ENCODE measurements around the gene TSPAN5.

TSPAN5 gene

DNA sequence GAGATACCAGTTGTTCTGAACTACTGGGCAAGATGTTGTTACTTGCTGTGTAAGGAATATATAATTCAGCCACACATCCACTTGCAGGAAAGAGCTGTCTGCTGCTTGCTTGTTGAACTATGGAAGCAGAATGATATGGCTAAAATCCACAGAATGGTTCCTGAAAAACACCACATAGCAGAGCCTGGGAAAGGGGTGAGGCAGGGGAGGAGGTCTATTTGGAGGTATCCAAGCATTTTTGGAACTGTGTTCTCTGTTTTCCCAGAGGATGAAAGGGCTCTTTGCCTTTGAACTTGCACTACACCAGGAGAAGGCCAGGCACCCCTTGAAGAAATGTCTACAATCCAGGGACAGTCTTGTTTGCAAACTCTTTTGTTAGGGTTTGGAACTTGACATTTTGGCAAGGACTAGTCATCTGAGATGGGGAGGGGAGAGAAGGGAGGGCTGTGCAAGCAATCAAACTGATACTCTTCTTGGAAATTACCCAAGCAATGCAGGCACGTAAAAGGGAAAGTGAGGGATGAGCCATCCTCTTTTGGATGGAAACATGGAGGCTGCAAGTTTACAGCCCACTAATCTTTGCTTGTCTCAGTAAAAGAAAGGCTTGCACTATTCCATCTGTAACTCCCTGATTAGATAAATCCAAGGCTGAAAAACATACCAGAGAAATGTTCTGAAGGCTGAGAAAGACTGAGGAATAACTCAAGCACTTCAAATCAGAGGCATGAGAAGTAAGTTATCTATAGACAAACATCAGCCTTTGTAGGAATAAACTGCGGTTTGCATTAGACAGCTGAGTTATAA lies 141.0 kb downstream of the TSPAN5 start:
- no peak for DNase-seq (ENCODE audit: low spot score)

DNA sequence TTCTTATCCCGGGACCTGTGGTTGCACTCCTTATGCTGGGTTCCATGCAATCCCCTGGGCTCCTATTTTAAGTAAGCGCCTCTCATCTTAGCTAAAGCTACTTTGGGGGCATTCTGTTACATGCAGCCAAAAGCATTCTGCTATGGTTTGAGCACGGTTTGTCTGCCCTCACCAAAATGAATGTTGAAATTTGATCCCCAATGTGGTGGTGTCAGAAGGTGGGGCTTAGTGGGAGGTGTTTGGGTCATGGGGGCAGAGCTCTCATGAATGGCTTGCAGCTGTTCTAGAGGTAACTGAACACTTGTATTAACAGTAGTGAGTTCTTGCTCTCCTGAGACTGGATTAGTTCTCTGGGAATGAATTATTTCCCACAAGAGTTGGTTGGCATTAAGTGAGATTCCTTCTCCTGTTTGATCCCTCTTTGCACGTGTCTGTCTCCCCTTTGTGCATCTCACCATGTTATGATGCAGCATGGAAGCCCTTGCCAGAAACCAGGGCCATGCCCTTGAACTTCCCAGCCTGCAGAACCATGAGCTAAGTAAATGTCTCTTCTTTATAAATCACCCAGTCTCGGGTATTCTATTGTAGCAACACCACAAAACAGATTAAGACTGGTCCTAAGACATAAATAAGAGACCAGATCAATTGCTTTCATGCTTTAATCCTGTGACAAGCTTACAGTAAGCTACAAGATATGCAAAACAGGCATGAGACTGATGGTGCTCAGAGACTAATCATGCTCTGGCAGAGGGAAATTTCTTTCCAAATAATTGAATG lies 141.8 kb downstream of the TSPAN5 start:
- no peak for DNase-seq (ENCODE audit: low spot score)

DNA sequence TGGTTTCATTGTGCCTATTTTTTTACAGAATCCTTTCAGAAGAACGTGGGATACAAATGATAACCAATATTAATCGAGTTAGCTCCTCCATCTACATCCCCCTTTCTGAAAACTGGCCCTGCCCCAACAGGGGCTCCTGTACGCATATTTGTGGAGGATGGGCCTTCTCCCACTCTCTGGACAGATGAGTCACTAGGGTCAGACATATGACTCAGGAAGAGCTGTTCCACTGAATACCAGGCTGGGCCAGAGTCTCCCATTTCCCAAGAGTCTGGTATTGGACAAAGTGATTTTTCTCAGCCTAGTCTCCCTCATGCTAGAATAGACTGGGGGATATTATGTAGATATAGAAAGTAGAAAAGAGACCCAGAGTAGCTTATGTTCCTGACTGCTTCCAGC lies 142.4 kb downstream of the TSPAN5 start:
- DNase-seq (ENCODE audit: low spot score): peak; percentile 69

- DNase-seq (ENCODE audit: low spot score): no peak
These were observed 143.0 kb downstream of the TSPAN5 start for GRCh38 chr4:98515470-98515809.

DNA sequence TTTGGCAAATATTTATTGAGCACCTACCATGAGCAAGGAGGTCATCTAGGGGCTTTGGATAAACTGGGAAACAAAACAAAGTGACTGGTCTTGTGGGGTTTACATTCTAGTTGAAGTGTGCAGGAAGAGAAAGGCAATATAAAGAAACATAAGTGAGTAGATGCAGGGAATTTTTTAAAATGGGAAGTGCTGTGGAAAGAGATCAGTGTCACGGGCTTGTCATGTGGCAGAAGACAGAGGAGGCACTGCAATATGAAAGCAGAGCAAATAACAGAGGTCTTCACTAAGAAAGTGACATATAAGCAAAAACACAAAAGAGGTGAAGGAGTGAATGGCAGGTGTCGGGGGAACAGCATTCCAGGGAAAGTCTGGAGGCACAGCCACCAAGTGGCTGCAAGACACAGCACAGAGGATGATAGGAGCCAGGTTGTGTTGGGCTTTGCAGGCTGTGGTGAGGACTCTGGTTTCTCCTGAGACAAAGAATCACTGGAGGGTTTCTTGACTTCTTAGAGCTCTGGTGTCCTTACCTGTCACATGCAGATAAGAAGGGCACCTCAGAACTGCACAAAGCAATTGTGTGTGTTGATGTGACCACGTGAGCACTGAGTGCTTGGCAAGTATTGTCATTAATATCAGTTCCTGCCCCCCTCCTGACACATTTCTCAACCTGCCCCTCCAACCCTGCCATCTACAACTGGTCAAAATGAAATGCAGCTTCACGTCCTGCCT lies 143.5 kb downstream of the TSPAN5 start:
- DNase-seq (ENCODE audit: low spot score): no peak

GRCh38 chr4:98512918-98513317 lies 145.5 kb downstream of the TSPAN5 start:
- no peak for DNase-seq (ENCODE audit: low spot score)

- DNase-seq (ENCODE audit: low spot score): no peak
These were observed 147.5 kb downstream of the TSPAN5 start for GRCh38 chr4:98510757-98511517.

DNA sequence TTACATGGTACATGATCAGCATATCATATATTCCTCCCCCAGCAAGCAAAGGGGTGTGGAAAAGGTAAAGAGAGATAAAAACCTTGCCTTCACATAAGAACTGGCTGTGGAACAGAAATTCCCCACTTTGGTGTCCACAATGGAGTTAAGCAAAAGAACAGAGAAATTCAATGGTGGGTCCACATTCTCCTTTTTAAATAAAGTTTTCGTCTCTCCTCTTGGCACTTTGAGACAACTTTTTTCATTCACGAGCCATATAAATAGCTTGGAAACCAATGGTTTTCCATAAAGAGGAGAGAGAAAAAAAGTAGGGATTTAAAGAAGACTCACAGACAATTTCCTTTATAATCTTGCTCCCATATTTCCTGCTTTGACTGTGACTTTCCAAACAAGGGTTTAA lies 148.1 kb downstream of the TSPAN5 start:
- no peak for DNase-seq (ENCODE audit: low spot score)

DNA sequence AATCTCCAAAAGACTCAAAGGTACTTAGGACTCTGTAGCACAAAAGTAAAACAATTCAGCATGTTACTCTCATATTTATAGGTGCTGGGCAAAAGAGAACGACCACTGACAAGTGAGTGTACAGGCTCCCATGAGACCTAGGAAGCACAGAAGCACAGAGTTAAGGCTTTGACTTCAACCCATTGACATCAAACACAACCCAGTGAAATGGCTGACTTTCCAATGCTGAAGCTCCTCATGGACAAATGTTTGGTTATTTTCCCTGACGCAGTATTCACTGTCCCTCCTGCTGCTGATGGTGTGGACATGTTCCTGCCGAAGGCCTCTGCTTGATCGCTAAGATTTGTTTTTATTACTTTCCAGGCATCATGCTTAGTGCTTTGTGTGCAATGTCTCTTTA lies 148.7 kb downstream of the TSPAN5 start:
- no peak for DNase-seq (ENCODE audit: low spot score)

- DNase-seq (ENCODE audit: low spot score): no peak
These were observed 149.4 kb downstream of the TSPAN5 start for GRCh38 chr4:98508829-98509598.

DNA sequence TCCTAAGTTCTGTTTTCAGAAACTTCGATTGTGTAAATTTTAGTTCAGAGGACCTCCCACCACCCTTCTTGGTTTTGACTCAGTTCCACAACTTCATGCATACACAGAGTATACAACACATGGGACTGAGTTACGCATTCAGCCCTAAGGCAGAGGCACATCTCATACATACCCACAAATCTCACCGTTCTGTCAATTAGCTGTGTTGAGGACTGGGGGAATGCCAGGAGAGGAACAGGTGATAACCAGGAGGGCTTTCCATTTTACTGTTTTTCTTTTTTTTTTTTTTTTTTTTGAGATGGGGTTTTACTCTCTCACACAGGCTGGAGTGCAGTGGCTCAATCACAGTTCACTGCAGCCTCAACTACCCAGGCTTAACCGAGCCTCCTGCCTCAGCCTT lies 150.2 kb downstream of the TSPAN5 start:
- no peak for DNase-seq (ENCODE audit: low spot score)

GRCh38 chr4:98507299-98507698 lies 151.1 kb downstream of the TSPAN5 start:
- DNase-seq (ENCODE audit: low spot score): no peak

DNA sequence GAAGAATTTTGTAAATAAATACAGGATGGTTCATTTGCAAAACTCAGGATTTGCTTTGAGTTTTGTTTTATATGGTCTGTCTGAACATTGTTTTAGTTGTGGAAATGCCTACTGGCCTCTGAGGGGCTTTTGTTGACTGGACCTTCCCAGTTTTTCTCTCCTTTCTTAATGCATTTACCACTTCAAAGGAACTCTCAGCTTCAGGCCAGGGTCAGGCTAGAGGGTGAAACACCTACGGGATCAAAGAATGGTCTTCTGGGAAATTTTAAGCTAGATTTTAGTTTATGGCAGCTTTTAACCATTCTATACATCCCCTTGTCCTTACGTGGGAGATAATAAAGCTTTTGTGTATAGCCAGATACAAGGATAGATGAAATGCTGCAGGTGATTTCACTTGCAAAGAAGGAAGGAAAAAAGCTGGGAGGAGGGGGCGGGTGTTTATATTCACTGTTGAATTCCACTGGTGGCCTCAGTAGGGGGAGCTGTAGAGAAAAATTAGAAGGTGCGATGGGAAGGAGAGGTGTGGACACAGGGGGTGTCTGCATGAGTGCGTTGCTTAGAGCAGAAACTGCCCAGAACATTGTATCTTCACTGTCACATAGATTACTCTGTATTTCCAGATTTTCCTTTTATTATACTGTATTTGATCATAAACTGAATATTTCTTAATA lies 151.8 kb downstream of the TSPAN5 start:
- no peak for DNase-seq (ENCODE audit: low spot score)

DNA sequence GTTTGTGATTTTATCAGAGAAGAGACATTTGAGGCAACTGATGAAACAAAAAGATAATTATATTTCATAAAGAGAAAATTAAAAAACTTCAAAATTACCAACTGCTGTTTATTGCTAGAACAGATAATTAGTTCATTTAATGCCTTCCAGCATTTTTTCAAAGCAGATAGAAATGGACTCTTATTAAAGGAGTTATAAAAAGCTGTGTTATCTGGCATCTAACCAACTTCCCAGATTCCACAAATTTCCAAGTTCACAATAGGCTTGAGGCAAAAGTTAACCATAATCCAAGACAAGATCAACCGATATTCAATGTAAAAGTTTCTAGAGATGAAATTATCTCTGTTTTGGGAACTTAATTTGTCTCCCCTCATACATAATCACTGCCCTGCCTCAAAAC lies 152.4 kb downstream of the TSPAN5 start:
- DNase-seq (ENCODE audit: low spot score): no peak

DNA sequence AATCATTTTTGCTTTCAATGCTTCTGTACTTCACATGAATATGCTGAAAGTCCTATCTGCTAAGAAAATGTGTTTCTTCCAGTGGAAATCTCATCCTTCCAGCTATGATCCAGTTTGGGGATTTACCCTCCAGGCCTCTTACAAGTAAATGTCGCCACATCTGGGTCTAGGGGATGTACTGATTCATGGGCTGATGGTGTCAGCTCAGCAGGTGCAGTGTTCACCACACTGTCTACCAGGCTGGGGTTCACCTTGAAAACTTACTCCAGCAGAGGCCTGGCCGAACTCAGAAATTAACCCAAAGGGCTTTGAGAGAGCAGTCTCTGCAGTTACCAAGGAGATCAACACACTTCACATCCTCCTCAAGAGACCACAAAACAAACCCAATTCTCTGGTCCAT lies 154.3 kb downstream of the TSPAN5 start:
- DNase-seq (ENCODE audit: low spot score): no peak

GRCh38 chr4:98503676-98504075 lies 154.7 kb downstream of the TSPAN5 start:
- DNase-seq (ENCODE audit: low spot score): no peak

GRCh38 chr4:98502624-98503023 lies 155.8 kb downstream of the TSPAN5 start:
- DNase-seq (ENCODE audit: low spot score): no peak

DNA sequence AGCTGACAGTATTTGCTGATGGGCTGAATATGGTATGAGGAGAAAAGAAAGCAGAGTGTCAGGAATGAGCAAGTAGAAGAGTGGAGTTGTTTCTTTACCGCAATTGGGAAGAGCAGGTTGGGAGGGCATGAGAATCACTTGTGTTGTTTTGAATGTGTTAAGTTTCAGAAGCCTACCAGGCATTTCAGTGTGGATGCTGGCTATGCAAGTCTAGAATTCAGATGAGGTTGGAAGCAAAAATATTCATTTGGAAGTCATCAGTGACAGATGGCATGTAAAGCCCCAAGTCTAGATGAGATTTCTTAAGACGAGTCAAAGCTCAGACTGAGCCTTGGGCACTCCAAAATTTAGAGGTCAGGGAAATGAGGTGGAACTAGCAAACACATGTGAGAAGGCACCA lies 156.4 kb downstream of the TSPAN5 start:
- no peak for DNase-seq (ENCODE audit: low spot score)

GRCh38 chr4:98501383-98501782 lies 157.0 kb downstream of the TSPAN5 start:
- no peak for DNase-seq (ENCODE audit: low spot score)

- DNase-seq (ENCODE audit: low spot score): no peak
These were observed 159.6 kb downstream of the TSPAN5 start for GRCh38 chr4:98498774-98499173.
